Activated CD4-positive, CD25-positive, alpha-beta regulatory T cell treated with anti-CD3 and anti-CD28 coated beads, Interleukin-2, amount 50 U/mL, for 24 hours (primary cell): ENCODE data around the gene FNIP2.
"Not testable (repeated sequence)": the region's sequence is repeated elsewhere in the genome, so short reads cannot be mapped to it uniquely, and the experiment has no call there.

Source experiments
- ATAC-seq, 2 donors: fragments of 150-1000 bp; cut with Tn5 transposase; one replicate each; pipeline ENCODE4 v1.10.0; 2021; ENCODE audit warnings: mild to moderate bottlenecking in 1 of 2, moderate library complexity in 1 of 2

Gene FNIP2

DNA sequence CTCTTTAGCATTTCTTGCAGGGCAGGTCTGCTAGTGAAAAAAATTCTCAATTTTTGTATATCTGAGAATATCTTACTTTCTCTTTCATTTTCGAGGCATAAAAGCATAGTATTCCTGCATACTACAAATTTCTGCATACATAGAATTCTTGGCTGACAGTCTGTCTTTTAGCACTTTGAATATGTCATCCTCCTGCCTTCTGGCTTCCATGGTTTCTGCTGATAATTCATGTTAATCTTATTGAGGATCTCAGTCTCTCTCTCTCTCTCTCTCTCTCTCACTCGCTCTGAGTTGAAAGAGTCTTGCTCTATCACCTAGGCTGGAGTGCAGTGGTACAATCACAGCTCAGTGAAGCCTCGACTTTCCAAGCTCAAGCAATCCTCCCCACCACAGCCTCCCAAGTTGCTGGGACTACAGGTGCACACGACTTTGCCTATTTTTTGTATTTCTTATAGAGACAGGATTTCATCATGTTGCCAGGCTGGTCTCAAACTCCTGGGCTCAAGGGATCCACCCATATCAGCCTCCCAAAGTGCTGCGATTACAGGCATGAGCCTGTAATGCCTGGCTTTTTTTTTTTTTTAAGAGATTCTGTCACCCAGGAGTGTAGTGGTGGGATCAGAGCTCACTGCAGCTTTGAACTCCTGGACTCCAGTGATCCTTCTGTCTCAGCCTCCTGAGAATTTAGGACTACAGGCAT, 161.3 kb downstream of the FNIP2 start:
- ATAC-seq: peak in 1 of 2 donors; percentile 13

DNA sequence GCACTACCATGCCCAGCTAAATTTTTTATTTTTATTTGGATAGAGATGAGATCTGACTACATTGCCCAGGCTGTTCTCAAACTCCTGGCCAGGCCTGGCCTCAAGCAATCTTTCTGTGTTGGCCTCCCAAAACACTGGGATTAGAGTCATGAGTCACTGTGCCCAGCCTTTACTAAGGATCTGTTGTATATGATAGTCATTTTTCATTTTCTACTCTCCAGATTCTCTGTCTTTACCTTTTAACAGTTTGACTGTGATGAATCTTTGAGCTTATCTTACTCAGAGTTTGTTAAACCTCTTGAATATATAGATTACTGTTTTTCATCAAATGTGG, 161.8 kb downstream of the FNIP2 start:
- ATAC-seq: no peak

DNA sequence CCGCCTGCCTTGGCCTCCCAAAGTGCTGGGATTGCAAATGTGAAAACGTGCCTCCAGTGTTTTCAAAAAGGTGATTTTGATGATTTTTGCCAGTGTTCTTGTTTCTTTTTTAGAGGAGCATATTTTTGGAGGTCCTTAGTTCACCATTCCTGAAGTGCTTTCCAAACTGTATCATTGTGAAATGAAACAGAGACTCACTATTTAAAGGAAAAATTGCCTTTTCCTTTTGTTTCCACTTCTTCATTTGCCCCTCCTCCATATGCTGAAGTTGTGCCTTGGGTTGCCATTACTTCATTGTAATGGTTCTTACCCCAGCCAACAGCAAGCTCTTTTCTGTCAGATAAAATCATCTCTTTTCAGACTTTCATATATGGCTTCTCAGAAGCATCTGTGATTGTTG, 164.4 kb downstream of the FNIP2 start:
- no peak for ATAC-seq

DNA sequence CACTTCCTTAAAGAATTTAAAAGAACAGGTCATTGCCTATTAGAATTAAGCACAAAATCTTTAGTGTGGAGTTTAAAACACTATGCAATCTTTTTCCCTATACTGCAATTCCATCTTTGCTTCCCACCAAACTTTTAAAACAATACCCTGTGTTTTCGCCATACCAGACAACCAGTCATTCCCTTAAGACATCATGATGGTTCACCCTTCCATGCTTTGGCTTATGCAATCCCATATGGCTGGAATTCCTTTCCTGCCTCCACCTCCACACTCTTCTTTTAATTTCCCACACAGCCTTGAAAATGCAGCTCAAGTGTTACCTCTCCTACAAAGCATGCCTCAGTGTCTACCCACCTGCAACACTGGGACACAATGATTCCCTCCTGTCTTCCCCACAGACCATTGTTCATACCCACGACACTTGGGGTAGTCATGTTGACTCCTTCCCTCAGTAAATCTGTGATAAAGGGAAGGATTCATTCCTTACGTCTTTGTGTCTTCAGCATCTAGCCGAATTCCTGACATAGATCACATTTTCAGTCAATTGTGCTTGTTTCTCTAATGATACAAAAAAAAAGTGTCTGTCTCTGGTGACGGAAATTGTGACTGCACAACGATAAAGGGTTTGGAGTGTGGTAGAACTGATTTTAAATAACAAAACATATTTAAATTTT, 166.3 kb downstream of the FNIP2 start:
- no peak for ATAC-seq

DNA sequence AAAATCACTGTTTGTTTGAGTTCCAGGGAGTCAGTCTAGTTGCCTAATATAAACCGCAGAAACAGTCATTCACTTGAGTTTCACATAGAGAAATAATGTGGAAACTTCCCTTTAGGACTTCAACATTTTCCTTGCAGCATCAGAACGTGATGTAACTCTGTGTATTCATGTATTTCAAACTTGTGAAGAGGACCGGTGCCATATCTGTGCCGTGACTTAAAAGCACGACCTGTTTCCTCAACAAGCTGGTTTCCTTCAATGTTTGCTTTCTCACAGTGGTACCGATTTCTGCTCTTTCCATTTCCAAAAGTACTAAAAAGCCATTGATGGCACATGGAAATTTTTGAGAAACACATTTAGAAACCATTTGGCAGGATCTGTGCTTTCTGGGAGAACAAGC, 167.4 kb downstream of the FNIP2 start:
- ATAC-seq: no peak

DNA sequence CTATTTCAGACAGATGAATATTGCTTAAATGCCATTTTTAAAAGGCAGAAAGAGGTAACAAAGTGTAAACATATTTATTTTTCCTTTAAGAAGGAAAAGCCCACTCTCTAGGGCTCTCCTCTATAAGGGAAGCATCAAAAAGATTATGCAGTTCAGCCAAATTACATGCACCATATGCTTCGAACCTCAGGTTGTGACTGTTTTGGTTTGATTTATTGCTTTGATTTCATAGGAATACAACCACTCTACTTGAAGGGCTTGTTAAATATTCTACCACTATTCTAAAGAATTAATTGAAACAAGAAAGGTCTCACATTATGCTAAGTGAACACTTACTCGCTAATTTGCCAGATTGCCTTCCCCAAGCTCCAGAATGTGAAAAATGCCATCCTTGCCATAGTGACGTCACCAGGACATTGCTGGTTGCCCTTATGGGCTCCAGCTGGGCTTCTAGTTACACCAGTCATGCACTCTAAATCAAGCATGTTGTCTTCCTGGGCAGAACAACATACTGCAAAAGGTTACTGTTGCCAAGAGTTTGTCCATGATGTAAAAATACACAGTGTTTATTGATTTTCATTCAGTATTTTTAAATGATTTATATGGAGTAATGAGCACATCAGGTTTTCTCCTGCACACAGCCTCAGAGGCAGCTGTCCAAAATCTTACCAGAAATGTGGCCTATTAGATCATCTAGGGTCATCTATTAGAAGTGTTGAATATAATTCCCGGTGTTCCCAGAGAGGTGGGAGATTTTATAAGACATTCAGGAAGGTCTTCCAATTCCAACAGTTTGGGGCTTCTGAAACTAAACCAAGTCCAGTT, 169.6 kb downstream of the FNIP2 start:
- no peak for ATAC-seq

DNA sequence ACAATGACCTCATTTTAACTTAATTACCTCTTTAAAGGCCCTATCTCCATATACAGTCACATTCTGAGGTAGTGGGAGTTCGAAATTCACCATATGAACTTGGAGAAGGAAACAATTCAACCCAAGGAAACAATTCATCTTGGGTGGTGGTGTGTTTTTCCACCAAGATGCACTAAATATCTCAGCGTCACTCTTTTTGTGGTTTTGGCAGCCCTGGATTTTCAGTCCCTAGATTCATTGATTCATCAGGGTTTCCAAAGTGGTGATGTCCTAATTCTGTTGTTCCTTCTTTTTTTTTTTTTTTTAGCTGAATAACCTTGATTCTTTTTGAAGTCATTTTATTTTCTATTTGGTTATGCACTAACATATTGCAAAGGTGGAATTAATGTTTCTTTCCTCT, 171.4 kb downstream of the FNIP2 start:
- ATAC-seq: no peak

DNA sequence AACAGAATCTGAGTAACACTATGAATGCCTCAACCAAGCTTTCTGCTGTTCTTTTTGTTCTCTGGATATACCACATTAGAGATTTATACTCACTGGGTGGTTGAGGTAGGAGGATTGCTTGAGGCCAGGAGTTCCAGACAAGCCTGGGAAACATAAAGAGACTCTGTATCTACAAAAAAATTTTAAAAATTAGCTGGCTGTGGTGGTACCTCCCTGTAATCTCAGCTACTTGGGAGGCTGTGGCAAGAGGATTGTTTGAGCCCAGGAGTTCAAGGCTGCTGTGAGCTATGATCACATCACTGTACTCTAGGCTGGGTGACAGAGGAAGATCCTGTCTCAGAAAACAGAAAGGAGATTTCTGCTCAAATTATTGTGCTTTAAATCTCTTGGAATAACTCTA, 172.5 kb downstream of the FNIP2 start:
- no peak for ATAC-seq

DNA sequence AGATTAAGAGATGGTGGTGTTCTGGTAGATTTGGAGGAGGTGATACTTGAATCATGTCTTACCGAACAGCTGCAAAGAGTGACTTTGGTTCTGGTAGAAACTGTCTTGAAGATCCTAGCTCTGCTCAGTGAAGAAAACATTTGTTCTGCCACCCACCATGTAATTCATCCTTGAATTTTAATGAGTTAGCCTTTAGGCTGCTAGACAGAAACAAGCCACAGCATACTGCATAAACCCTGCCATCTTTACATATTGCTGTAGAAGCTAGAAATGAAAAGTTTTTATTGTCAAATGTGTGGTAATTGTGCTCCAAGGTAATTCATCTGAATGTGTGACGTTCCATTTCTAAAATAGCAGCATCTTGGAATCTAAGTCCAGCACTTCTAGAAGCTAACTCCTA, 173.1 kb downstream of the FNIP2 start:
- ATAC-seq: no peak

DNA sequence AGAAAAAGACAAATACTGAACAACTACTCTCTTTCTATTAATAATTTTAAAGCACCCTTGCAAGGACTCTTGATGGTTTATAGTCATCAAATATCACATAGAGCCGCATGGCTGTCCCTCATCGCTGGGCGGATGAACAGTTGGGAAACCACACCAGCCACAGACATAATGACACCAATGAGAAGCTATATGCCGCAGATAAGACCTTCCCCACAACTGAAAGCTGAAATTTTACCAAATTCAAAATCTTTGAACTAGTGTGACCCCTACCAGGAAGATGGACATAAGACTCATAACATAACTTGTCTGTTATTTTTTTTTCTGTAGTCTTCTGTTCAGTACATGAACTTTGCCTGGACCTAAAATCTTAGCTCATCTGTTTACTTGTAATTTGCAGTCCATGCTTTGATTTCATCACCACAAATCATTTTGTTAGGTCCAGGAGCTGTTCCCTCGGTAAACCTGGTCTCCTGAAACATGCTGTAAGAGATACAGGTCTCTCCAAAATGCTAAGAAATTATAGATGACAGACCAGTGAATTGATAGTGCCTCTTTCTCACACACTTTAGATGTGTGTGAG, 176.8 kb downstream of the FNIP2 start:
- ATAC-seq: no peak

DNA sequence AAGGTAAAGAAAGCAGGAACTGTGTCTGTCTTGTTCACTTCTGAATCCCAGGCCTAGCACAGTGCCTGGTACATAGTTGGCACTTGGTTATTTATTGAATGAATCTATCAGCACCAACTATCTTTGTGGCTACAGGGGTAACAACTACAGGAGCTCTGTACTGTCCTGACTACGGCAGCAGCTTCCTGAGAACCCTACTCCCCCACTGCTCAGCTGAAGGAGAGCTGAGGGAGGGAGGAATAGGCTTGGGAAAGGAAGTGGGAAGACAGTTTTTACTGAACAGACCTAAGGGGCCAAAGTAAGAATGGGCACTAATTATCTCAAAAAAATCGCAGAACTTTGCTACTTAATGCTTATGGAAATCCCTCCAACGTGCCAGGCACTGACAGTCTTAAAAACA, 178.0 kb downstream of the FNIP2 start:
- ATAC-seq: no peak

DNA sequence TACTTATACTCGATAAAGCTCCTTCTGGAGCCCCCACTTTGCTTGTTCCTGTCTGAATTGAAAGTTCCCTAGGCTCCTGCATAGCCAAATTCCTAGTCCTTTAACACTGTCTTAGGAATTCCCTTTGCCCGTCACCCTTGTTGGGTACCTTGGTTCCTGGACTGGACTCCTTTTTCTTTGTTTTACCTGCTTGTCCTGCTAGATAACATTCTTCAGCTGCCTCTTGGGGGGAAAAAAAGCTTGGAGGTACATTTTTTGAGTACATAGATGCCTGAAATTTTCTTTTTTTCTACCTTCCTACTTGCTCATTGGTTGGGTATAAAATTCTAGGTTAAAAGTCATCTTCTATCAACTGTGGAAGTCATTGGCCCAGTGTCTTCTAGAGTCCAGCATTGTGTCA, 179.2 kb downstream of the FNIP2 start:
- ATAC-seq: no peak

DNA sequence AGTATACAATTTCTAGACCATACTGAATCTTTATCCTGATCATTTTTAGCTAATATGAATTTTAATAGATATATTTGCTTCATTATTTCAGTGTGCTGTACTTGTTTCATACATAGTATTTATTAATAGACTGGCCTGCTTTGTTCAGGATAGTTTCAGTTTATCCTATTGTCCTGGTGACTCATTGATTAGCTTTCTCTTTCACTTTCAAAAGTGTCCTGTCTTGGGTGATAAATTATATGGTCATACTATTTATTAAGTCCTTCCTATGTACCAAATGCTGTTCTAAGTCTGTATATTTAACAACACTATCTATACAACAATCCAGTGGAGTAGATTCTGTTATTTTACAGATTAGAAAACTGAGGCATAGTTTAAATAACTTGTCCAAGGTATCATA, 180.3 kb downstream of the FNIP2 start:
- no peak for ATAC-seq

DNA sequence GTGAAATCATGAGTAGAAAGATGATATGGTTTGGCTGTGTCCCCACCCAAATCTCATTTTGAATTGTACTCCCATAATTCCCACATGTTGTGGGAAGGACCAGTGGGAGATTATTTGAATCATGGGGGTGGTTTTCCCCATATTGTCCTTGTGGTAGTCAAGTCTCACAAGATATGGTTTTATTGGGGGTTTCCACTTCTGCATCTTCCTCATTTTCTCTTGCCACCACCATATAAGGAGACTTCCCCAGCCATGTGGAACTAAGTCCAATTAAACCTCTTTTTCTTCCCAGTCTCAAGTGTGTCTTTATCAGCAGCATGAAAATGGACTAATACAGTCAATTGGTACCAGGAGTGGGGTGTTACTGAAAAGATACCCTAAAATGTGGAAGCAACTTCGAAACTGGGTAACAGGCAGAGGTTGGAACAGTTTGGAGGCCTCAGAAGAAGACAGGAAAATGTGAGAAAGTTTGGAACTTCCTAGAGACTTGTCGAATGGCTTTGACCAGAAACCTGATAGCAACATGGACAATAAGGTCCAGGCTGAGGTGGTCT, 183.5 kb downstream of the FNIP2 start:
- ATAC-seq: not testable (repeated sequence)

DNA sequence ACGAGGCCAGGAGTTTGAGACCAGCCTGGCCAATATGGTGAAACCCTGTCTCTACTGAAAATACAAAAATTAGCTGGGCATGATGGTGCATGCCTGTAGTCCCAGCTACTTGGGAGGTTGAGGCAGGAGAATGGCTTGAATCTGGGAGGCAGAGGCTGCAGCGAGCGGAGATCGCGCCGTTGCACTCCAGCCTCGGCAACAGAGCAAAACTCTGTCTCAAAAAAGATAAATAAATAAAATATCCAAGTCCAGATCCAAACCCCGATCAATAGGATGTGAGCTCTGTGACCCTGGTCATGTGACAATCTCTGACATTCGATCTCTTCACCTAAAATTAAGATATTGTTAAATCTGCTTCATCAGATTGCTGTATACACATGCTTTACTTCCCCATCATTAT, 187.5 kb downstream of the FNIP2 start:
- not testable (repeated sequence) for ATAC-seq

DNA sequence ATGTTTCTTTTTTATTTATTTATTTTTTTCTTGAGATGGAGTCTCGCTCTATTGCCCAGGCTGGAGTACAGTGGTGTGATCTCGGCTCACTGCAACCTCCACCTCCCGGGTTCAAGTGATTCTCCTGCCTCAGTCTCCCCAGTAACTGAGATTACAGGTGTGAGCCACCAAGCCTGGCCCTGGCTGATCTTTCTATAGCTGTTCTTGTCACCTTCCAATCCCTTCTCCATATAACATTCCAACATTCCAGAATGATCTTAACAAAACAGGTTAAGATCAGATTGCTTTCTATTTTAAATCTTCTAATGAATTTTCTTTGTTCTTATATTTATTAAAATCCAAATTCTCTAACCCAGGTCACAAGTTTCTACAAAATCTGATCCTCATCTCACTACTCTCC, 188.1 kb downstream of the FNIP2 start:
- not testable (repeated sequence) for ATAC-seq
